ENCODE data around the gene KNG1.

KNG1 gene

DNA sequence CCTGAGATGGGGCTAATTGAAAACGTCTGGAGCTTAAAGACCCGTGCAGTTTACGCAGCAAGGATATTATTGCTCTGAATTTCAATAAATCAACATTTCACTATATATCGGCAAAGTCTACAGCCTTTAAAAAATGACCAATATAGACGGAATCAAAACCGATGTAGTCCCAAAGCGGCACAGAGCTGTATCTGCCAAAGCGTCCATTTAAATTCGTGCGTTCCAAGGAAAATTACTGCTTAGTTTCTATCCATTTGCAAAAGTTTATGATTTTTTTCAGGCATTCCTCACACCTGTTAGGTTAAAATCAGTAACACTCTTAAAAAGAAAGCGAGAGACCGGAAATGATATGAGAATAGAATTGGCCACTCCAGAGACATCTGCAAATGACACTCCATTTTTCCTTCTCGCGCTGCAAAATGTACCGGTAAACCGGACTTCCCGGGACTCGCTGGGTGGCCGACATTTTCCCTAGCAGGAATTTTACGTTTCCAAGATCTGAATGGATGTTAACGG is 65.4 kb downstream of the KNG1 start:
- DNase-seq: no peak

DNA sequence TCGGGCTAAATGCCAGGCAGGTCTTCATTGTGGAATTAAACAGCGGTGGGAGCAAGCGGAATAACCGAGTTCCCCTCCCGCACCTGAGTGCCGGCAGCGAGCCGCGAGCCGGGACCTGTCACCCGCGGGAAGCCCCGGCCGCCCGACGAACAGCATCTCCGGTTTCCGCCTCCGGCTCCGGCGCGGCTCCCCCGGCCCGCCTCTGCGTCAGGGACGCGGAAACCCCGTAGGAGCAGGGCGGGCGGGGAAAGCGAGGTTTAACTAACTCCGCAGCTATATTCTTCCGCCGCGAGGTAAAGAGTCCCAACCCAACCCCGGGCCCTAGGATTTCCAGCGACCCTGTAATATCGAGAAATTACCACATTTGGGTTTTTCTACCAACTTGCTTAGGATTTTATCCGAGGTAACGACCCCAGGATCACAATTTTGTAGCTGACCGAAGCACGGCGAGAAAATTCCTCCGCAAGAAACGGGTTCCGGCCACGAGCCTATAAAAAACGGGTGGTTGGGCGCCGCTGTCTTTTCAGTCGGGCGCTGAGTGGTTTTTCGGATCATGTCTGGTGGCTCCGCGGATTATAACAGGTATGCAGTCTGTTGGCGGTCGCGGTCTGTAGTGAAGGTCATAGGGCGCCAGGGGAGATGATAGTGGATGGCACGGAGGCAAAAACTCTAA is 66.0 kb downstream of the KNG1 start, which contains the start of gene EIF4A2:
EIF4A2 (plus strand) TSS at position 520 of the 673 bp plus-strand sequence; CDS start at position 554, 34 bp downstream.
- DNase-seq: peak; percentile 86 to 93

DNA sequence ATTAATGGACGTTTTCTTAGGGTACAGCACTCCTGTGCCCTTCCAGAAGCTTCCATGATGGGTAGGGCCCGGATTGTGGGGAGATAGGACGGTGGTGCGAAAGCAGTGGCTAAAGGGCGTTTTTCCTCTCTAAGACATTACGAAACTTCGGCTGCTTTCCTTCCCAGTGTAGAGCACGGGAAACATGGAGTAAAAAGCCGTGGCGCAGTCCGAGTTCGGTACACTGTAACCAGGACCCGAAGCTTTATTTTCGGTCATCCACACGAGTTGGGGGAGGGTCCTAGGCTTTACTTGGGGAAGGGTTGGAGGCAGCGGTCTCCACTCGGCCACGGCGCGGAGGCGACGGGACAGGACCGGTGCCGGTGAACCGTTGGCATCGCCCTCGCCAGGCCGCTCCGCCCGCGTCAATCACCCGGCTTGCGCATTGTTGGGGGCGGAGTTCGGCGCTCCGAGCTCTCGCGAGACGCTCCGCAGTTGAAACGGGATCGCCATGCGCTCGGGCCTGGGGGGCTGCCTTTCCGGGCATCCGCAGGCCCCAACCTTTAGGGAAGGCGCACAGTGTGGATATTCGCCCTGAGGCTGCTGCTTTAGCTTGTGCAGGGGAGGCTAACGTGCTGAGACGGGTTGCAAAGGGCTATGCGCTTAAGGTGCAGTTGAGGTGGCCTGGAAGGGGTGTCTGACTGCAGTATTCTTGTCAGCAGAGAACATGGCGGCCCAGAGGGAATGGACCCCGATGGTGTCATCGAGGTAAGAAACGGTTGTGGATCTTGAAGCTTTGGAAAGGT is 66.8 kb downstream of the KNG1 start:
- DNase-seq: peak; percentile 69 to 79

DNA sequence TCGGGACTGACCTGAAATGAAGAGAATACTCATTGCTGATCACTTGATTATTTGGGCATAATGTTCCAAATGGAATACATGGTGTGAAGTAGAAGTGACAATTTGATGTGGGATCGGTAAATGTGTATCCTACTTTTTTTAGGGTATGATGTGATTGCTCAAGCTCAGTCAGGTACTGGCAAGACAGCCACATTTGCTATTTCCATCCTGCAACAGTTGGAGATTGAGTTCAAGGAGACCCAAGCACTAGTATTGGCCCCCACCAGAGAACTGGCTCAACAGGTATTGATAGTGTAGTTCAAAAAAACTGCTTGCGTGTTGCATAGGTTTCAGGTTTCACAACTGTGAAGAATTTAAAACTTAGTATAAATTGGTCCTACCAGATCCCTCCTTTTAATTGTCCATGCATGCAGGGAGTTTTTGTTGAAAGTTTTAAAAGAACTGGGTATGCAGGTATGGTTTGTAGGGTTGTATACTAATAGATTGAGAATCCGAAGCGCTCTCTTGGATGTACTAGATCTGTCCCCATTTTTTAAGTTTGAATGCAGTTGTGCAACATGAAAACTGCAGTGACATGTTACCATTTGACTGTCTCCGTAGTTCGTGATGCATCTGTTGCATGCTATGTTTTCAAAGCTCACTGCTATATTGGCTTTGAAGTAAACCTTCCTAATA is 67.8 kb downstream of the KNG1 start:
- no peak for DNase-seq

DNA sequence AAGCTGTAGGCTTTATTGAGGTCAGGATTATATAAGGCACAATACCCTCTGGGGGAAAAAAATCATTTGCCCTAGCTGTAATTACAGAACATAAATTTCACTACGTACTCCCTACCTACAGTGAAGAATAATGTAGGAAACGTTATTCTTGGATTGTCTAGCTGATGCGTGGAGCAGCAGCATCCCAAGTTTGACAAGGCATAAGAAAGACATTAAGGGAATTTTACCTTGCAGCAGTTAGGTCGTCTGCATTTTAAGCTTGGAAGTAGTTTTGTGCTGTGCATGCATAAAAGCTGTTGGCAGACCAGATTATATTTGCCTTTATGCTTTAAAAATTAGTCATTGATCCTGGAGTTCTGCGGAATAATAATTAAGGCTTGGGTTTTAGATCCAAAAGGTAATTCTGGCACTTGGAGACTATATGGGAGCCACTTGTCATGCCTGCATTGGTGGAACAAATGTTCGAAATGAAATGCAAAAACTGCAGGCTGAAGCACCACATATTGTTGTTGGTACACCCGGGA is 68.4 kb downstream of the KNG1 start:
- DNase-seq: no peak

DNA sequence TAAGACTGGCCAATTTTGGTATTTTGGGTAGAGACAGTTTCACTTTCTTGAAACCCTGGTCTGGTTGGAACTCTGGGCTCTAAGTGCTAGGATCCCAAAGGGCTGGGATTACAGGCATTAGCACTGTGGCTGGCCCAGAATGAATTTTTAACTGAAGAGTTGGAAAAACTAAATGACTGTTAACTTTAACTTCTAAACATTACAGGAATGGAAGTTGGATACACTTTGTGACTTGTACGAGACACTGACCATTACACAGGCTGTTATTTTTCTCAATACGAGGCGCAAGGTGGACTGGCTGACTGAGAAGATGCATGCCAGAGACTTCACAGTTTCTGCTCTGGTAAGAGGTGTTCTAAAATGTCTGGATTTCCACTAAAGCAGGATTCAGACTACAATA is 69.8 kb downstream of the KNG1 start:
- no peak for DNase-seq

DNA sequence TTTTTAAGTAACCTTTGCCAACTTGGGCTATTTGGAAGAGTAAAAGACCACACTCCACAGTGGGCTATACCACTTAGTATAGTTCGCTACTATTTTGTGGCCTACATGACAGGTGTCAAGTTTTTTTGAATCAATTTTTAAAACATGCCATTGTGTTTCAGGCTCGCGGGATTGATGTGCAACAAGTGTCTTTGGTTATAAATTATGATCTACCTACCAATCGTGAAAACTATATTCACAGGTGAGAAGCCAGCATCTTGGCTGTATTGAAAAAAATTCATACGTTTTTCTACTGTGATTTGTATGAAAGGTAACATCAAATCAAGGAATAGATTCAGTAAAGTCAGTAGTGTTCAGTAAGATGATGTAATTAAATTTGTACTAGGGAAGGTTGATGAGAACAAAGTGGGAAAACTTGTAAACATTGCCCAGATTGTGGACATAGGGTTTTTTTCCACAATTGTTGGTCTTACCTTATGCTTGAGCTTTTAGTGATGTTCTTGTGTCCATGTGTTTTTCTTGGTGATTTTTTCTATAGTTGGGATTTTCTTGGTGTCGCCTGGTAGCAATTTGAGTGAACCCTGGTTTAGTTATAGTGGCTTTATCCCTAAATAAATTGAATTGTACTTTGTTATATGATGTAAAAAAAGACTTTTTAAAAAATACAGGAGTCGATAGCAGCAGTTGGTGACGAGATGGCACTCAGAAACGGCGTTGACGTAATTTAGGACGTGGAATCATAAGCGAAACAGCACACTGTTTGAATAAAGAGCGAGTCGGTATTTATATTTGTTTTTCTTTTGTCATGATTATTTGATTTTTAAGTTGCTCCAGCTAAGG is 70.7 kb downstream of the KNG1 start:
- DNase-seq: no peak

DNA sequence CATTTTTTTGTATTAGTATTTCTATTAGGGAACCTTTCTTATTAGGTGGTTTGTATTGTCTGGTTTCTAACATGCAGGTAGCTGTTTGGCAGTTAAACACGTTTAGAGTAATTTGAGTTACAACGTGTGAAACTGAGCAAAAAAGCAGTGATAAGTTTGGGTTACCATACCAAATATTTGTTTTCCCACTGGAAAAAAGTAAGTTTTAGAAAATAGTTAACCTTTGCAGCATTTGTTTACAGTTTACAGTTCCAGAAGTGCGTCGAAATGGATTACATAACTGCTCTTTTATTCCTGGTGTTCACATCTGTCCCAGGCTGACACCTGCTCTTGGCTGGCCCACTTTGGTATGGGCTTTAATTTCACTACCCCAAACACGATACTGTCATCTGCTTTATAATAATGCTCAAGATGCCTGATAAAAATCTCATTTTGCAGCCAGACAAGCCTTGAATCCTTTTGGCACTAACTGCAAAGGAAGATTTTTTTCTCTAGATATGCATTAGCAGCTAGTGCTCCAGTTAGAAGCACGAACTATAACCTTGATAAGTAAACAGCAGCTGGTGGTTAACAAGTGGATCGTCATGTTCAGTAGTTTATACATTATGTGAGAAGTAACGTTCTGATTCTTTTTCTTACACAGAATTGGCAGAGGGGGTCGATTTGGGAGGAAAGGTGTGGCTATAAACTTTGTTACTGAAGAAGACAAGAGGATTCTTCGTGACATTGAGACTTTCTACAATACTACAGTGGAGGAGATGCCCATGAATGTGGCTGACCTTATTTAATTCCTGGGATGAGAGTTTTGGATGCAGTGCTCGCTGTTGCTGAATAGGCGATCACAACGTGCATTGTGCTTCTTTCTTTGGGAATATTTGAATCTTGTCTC is 71.6 kb downstream of the KNG1 start:
- DNase-seq: no peak

DNA sequence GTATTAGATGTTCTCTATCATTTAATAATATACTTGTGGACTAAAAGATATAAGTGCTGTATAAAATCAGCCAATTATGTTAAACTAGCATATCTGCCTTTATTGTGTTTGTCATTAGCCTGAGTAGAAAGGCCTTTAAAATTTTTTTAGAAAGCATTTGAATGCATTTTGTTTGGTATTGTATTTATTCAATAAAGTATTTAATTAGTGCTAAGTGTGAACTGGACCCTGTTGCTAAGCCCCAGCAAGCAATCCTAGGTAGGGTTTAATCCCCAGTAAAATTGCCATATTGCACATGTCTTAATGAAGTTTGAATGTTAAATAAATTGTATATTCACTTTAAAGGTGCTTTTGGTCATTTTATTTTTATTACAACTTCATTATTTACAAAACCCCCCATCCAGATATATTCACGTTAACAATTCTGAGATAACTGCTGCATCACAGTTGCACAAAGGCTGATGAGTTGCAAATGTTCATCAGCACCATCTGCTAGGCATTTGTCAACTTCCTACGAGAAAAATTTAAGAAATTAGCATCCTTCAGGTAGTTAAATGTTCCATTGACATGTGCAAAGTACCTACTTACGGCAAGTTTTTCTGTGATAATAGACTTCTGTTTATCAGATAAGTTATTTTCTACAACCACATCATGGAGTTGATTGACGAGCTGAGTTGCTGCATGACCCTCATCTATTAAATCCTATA is 72.5 kb downstream of the KNG1 start:
- DNase-seq: no peak

DNA sequence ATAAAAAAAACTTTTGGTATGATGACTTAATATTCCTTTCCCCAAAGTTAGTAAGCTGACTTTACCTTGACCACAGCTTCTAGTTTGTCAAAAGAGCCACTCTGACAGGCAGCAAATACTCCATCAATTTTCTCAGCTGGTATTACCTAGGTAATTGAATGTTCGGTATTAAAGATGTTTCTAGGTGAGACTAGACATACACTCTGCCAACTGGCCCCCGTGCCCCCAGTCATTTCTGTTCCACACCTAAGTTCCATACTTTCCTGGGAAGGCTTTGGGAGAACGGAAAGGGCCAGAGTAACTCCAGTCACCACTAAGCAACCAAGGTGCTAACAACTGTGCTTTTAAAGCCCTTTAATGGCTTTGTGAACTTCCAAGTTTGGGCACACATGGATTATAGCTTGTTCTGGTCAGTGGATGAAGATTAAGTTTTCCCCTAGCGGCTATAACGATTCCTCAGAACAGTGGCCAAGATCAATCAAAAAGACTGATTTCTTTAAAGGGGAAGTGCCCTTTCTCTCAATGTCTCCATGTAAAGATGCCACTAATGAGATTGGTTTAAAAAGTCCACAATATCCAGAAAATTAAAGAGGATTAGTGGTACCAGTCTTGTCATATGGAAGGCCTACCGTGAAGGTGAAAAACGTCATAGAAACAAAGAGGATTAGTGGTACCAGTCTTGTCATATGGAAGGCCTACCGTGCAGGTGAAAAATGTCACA is 73.3 kb downstream of the KNG1 start:
- DNase-seq: no peak
